ENCODE data around the gene DRAP1.

The DRAP1 gene

GRCh38 chr11:65918211-65919140 lies 750 bp upstream of the DRAP1 start, which contains the start of gene C11orf68:
TSS of gene C11orf68 (minus strand) at chr11:65919062. CDS start at chr11:65919031, 31 bp downstream.
- Histone ChIP-seq H3K9ac (ENCODE audit: low read depth in 1 of 2, low read length in 2 of 2) (peak within 1 kb of the TSS; percentile 90 to 94), H3K4me1 (ENCODE audit: control insufficient read depth in 1 of 2, insufficient read depth in 2 of 2, low read length in 2 of 2) (peaks cover 36 to 46% of the 10 kb centered on the region in 2 donors), H3K4me3 (ENCODE audit: low read depth in 1 of 2, low read length in 2 of 2) (peak within 1 kb of the TSS; percentile 84 to 94), H3K36me3 (ENCODE audit: control insufficient read depth in 1 of 2, insufficient read depth in 2 of 2, low read length in 2 of 2) (peaks cover 0 to 17% of the 10 kb centered on the region in 2 donors), H3K27ac (ENCODE audit: low read depth, low read length) (peak within 1 kb of the TSS; percentile 82), H3K9me3 (ENCODE audit: control insufficient read depth in 1 of 2, low read length in 2 of 2) (no peaks in the 10 kb centered on the region), H3K27me3 (ENCODE audit: control insufficient read depth in 1 of 2, insufficient read depth in 2 of 2, low read length in 2 of 2) (no peaks in the 10 kb centered on the region)

DNA sequence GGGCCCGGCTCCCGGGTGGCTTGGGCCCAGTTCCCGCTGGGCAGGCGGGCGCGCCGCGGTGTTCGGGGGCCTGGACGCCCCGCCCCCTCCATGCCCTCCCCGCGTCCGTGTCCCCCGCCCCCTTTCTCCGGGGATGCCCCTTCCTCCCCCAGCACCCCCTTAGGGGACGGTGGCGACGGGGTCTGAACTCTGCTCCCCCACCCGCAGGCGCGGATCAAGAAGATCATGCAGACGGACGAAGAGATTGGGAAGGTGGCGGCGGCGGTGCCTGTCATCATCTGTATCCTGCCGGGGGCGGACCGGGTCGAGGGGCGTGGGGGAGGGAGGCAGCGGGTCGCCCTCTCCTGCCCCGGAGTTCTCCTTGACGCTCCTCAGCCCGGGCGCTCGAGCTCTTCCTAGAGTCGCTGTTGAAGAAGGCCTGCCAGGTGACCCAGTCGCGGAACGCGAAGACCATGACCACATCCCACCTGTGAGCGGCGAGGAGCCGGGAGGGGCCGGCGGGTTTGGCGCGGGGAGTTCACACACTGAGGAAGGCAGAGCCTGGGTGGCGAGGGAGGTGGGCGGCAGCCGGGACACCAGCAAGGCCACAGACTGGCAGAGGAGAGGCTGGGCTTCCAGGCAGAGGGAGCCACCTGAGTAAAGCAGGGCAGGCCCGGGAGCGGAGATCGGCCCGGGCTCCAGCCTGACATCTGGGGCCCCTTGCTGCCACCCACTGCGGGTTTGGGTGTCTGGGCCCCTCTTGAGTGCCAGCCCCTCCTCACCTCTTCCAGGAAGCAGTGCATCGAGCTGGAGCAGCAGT lies 546 bp downstream of the DRAP1 start:
- Histone ChIP-seq H3K36me3 (ENCODE audit: control insufficient read depth in 1 of 2, insufficient read depth in 2 of 2, low read length in 2 of 2) (peaks cover 0 to 17% of the 10 kb centered on the region in 2 donors), H3K27me3 (ENCODE audit: control insufficient read depth in 1 of 2, insufficient read depth in 2 of 2, low read length in 2 of 2) (no peaks in the 10 kb centered on the region), H3K27ac (ENCODE audit: low read depth, low read length) (peak overlapping the region; percentile 75), H3K9ac (ENCODE audit: low read depth in 1 of 2, low read length in 2 of 2) (peak overlapping the region; percentile 65 to 74), H3K9me3 (ENCODE audit: control insufficient read depth in 1 of 2, low read length in 2 of 2) (no peaks in the 10 kb centered on the region), H3K4me3 (ENCODE audit: low read depth in 1 of 2, low read length in 2 of 2) (peak overlapping the region; percentile 77 to 83), H3K4me1 (ENCODE audit: control insufficient read depth in 1 of 2, insufficient read depth in 2 of 2, low read length in 2 of 2) (peaks cover 36 to 45% of the 10 kb centered on the region in 2 donors)

- peak overlapping the region; percentile 65 to 74 for H3K9ac ChIP-seq (ENCODE audit: low read depth in 1 of 2, low read length in 2 of 2)
- peak overlapping the region; percentile 77 to 83 for H3K4me3 ChIP-seq (ENCODE audit: low read depth in 1 of 2, low read length in 2 of 2)
- no peaks in the 10 kb centered on the region for H3K9me3 ChIP-seq (ENCODE audit: control insufficient read depth in 1 of 2, low read length in 2 of 2)
- H3K4me1 ChIP-seq (ENCODE audit: control insufficient read depth in 1 of 2, insufficient read depth in 2 of 2, low read length in 2 of 2): peaks cover 36 to 39% of the 10 kb centered on the region in 2 donors
- no peak overlapping the region for H3K27ac ChIP-seq (ENCODE audit: low read depth, low read length)
- H3K27me3 ChIP-seq (ENCODE audit: control insufficient read depth in 1 of 2, insufficient read depth in 2 of 2, low read length in 2 of 2): no peaks in the 10 kb centered on the region
- H3K36me3 ChIP-seq (ENCODE audit: control insufficient read depth in 1 of 2, insufficient read depth in 2 of 2, low read length in 2 of 2): peaks cover 0 to 17% of the 10 kb centered on the region in 2 donors
Observed at GRCh38 chr11:65920372-65920802, 1.2 kb downstream of the DRAP1 start.

DNA sequence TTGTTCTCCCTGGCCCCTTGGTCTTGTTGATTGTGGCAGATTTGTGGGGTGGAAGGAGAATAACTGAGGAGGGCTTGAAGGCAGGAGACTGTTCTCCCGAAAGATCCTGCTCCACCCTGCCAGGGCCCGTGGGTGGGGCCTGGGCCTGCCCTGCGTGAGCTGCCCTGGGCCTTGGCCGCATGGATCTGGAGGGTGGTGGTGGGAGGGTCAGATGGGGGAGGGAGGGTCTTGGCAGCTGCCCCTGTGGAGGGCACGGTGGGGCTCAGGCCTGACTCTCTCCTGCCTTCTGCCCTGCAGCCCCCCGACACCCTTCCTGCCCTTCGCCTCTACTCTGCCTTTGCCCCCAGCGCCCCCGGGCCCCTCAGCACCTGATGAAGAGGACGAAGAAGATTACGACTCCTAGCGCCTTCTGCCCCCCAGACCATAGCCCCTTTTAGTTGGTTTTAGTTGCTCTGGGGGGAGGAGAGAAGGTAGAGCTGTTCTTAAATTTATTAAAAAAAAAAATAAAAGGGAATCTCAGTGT lies 1.9 kb downstream of the DRAP1 start:
- H3K4me3 ChIP-seq (ENCODE audit: low read depth in 1 of 2, low read length in 2 of 2): no peak overlapping the region
- no peak overlapping the region for H3K27ac ChIP-seq (ENCODE audit: low read depth, low read length)

GRCh38 chr11:65921876-65922275 lies 2.6 kb downstream of the DRAP1 start:
- Histone ChIP-seq H3K9ac (ENCODE audit: low read depth in 1 of 2, low read length in 2 of 2) (no peak overlapping the region), H3K27ac (ENCODE audit: low read depth, low read length) (no peak overlapping the region), H3K27me3 (ENCODE audit: control insufficient read depth in 1 of 2, insufficient read depth in 2 of 2, low read length in 2 of 2) (no peaks in the 10 kb centered on the region), H3K9me3 (ENCODE audit: control insufficient read depth in 1 of 2, low read length in 2 of 2) (no peaks in the 10 kb centered on the region), H3K4me1 (ENCODE audit: control insufficient read depth in 1 of 2, insufficient read depth in 2 of 2, low read length in 2 of 2) (peaks cover 24 to 27% of the 10 kb centered on the region in 2 donors), H3K36me3 (ENCODE audit: control insufficient read depth in 1 of 2, insufficient read depth in 2 of 2, low read length in 2 of 2) (peaks cover 0 to 17% of the 10 kb centered on the region in 2 donors), H3K4me3 (ENCODE audit: low read depth in 1 of 2, low read length in 2 of 2) (no peak overlapping the region)

More for the DNA sequence above, 1.9 kb downstream of the DRAP1 start:
- no peaks in the 10 kb centered on the region for H3K9me3 ChIP-seq (ENCODE audit: control insufficient read depth in 1 of 2, low read length in 2 of 2)
- peak overlapping the region in 1 of 2 donors; percentile 74 for H3K9ac ChIP-seq (ENCODE audit: low read depth in 1 of 2, low read length in 2 of 2)
- peaks cover 0 to 17% of the 10 kb centered on the region in 2 donors for H3K36me3 ChIP-seq (ENCODE audit: control insufficient read depth in 1 of 2, insufficient read depth in 2 of 2, low read length in 2 of 2)
- no peaks in the 10 kb centered on the region for H3K27me3 ChIP-seq (ENCODE audit: control insufficient read depth in 1 of 2, insufficient read depth in 2 of 2, low read length in 2 of 2)
- peaks cover 32 to 35% of the 10 kb centered on the region in 2 donors for H3K4me1 ChIP-seq (ENCODE audit: control insufficient read depth in 1 of 2, insufficient read depth in 2 of 2, low read length in 2 of 2)

DNA sequence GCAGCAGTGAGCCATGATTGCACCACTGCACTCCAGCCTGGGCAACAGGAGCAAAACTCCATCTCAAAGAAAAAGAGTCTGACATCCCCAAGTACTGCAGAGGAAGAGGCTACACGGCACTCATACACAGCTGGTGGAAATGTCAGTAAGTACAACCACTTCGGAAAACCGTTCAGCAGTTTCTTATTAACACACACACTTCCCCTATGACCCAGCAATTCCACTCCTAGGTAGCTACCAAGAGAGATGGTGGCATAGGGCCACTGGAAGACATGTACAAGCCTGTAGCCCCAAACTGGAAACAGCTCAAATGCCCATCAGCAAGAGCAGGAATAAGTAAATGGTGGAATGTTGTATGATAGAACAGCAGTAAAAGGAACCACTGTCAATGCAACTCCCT lies 3.3 kb downstream of the DRAP1 start:
- Histone ChIP-seq H3K27ac (ENCODE audit: low read depth, low read length) (no peak overlapping the region), H3K9me3 (ENCODE audit: control insufficient read depth in 1 of 2, low read length in 2 of 2) (no peaks in the 10 kb centered on the region), H3K9ac (ENCODE audit: low read depth in 1 of 2, low read length in 2 of 2) (no peak overlapping the region), H3K4me1 (ENCODE audit: control insufficient read depth in 1 of 2, insufficient read depth in 2 of 2, low read length in 2 of 2) (peaks cover 18 to 25% of the 10 kb centered on the region in 2 donors), H3K4me3 (ENCODE audit: low read depth in 1 of 2, low read length in 2 of 2) (no peak overlapping the region), H3K27me3 (ENCODE audit: control insufficient read depth in 1 of 2, insufficient read depth in 2 of 2, low read length in 2 of 2) (no peaks in the 10 kb centered on the region), H3K36me3 (ENCODE audit: control insufficient read depth in 1 of 2, insufficient read depth in 2 of 2, low read length in 2 of 2) (peaks cover 0 to 17% of the 10 kb centered on the region in 2 donors)

DNA sequence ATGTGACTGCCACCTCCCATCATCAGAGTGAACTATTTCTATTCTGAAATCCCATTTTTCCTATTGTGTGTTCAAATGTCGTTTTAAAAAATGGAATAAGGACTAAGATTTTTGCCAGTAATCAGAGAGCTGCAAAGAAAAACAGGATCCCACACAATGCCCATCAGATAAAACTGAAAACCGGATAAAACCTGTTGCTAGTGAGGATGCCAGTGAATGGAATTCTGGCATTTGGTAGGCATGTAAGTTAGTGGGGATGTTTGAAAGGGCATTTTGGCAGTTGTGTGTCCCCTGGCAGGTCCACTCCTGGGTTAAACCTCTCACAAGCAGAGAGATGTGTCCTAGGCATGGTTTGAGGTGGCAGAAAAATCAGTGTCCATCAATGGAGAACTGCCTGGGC lies 6.2 kb downstream of the DRAP1 start:
- Histone ChIP-seq H3K9ac (ENCODE audit: low read depth in 1 of 2, low read length in 2 of 2) (no peak overlapping the region), H3K27ac (ENCODE audit: low read depth, low read length) (no peak overlapping the region), H3K36me3 (ENCODE audit: control insufficient read depth in 1 of 2, insufficient read depth in 2 of 2, low read length in 2 of 2) (peaks cover 0 to 17% of the 10 kb centered on the region in 2 donors), H3K4me1 (ENCODE audit: control insufficient read depth in 1 of 2, insufficient read depth in 2 of 2, low read length in 2 of 2) (peaks cover 7 to 24% of the 10 kb centered on the region in 2 donors), H3K4me3 (ENCODE audit: low read depth in 1 of 2, low read length in 2 of 2) (no peak overlapping the region), H3K9me3 (ENCODE audit: control insufficient read depth in 1 of 2, low read length in 2 of 2) (no peaks in the 10 kb centered on the region), H3K27me3 (ENCODE audit: control insufficient read depth in 1 of 2, insufficient read depth in 2 of 2, low read length in 2 of 2) (no peaks in the 10 kb centered on the region)

DNA sequence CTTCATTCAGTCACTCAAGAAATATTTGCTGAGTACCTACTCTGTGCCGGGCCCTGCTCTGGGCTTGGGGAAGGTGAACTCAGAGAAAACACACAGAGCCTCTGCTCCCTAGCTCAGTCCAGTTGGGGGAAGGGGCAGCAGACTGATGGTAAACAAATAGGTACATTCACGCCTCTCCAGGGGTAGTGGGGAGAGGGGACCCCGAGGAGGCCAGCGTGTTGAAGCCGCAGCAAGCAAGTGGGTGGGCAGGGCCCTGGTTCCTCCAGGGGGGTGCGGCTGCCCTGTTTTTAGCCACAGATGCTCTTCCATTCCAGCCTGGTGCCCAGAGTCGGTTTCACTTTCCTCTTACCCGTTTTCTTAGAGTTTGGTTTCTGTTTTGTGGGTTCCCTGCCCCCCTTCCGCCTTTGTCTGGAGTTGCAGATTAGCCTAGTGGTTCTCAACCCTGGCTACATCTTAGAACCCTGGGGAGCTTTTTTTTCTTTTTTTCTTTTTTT lies 8.7 kb downstream of the DRAP1 start:
- no peaks in the 10 kb centered on the region for H3K27me3 ChIP-seq (ENCODE audit: control insufficient read depth in 1 of 2, insufficient read depth in 2 of 2, low read length in 2 of 2)
- H3K4me1 ChIP-seq (ENCODE audit: control insufficient read depth in 1 of 2, insufficient read depth in 2 of 2, low read length in 2 of 2): peaks cover 0 to 16% of the 10 kb centered on the region in 2 donors
- peak overlapping the region; percentile 18 to 45 for H3K4me3 ChIP-seq (ENCODE audit: low read depth in 1 of 2, low read length in 2 of 2)
- peak overlapping the region; percentile 12 for H3K27ac ChIP-seq (ENCODE audit: low read depth, low read length)
- H3K36me3 ChIP-seq (ENCODE audit: control insufficient read depth in 1 of 2, insufficient read depth in 2 of 2, low read length in 2 of 2): peaks cover 0 to 5% of the 10 kb centered on the region in 2 donors
- no peaks in the 10 kb centered on the region for H3K9me3 ChIP-seq (ENCODE audit: control insufficient read depth in 1 of 2, low read length in 2 of 2)
- peak overlapping the region in 1 of 2 donors; percentile 25 for H3K9ac ChIP-seq (ENCODE audit: low read depth in 1 of 2, low read length in 2 of 2)

- no peak overlapping the region for H3K9ac ChIP-seq (ENCODE audit: low read depth in 1 of 2, low read length in 2 of 2)
- peaks cover 0 to 16% of the 10 kb centered on the region in 2 donors for H3K4me1 ChIP-seq (ENCODE audit: control insufficient read depth in 1 of 2, insufficient read depth in 2 of 2, low read length in 2 of 2)
- no peaks in the 10 kb centered on the region for H3K27me3 ChIP-seq (ENCODE audit: control insufficient read depth in 1 of 2, insufficient read depth in 2 of 2, low read length in 2 of 2)
- H3K27ac ChIP-seq (ENCODE audit: low read depth, low read length): no peak overlapping the region
- no peak overlapping the region for H3K4me3 ChIP-seq (ENCODE audit: low read depth in 1 of 2, low read length in 2 of 2)
- no peaks in the 10 kb centered on the region for H3K36me3 ChIP-seq (ENCODE audit: control insufficient read depth in 1 of 2, insufficient read depth in 2 of 2, low read length in 2 of 2)
- H3K9me3 ChIP-seq (ENCODE audit: control insufficient read depth in 1 of 2, low read length in 2 of 2): no peaks in the 10 kb centered on the region
Observed at GRCh38 chr11:65928667-65929066, 9.4 kb downstream of the DRAP1 start.
